Right atrium auricular region (tissue), 2 donors: ENCODE data around the gene ZCWPW1. TPM values are rescaled to one million over a fixed set of nuclear protein-coding genes. Genes with fewer than 3 reads are reported as not detected.
"Not testable (repeated sequence)": the region's sequence is repeated elsewhere in the genome, so short reads cannot be mapped to it uniquely, and the experiment has no call there.

Experiments
- DNase-seq: peaks from one replicate; pipeline ENCODE4 v3.0.0-alpha.2; 2019; ENCODE audit warnings: low spot score
- H3K27ac ChIP-seq, 2 donors: fragments of 200-600 bp; sonication (generic); 1 replicate in 1 of 2; 2 replicates in 1 of 2; pipeline ENCODE4 v1.5.1; 2016 to 2019
- H3K27me3 ChIP-seq, 2 donors: fragments of 200-600 bp; sonication (generic); one replicate each; pipeline versions ENCODE4 v1.5.1 to v1.6.0; 2017 to 2019
- H3K36me3 ChIP-seq: fragments of 200-600 bp; sonication (generic); one replicate; pipeline ENCODE4 v1.5.1; 2016
- H3K4me1 ChIP-seq, 2 donors: fragments of 200-600 bp; sonication (generic); one replicate each; pipeline versions ENCODE4 v1.5.1 to v1.6.0; 2017 to 2019
- H3K4me3 ChIP-seq, 2 donors: fragments of 200-600 bp; sonication (generic); 1 replicate in 1 of 2; 2 replicates in 1 of 2; pipeline ENCODE4 v1.5.1; 2017 to 2019; ENCODE audit warnings: mild to moderate bottlenecking in 1 of 2, moderate library complexity in 1 of 2
- H3K9me3 ChIP-seq, 2 donors: fragments of 200-600 bp; sonication (generic); one replicate each; pipeline ENCODE4 v1.5.1; 2019
- total RNA-seq, 2 donors: library from RNA; depleted of rRNA; stranded (reverse); fragments of >200 nt; gene quantifications; one replicate each; pipeline ENCODE4 v1.1.0, GENCODE V29; 2016
- TF ChIP-seq, protein P1 (sequence below), 2 donors: fragments of 200-600 bp; sonication (generic); IDR thresholded peaks; one replicate each; pipeline ENCODE4 v1.5.1; 2019; ENCODE audit warnings: antibody characterized with exemption in 2 of 2

ZCWPW1 gene
- total RNA-seq, 2 donors from 2014 or later, result 2.1 to 8.5 TPM

DNA sequence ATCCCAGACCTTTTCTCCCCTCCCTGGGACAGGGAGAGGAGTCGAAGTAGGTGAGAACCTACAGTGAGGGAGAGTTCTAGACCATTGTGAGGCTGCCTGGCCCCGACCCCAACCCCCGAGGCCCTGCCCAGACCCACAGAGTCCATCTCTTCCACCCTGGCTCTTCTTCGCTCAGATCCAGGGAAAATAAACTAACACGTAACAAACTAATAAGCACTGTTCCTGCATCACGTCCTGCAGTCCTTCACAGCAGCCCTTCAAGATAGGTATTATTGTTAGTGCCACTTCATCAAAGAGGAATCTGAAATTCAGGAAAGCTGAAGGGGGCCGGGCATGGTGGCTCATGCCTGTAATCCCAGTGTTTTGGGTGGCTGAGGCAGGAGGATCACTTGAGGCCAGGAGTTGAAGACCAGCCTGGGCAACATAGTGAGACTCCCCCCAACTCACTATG lies 35.7 kb upstream of the ZCWPW1 start, which contains the start of gene SPACDR:
SPACDR (minus strand) TSS at position 51 of the 451 bp plus-strand sequence. CDS start 235 bp downstream, outside the sequence.
- Histone ChIP-seq H3K27ac (no peak within 1 kb of the TSS), H3K4me1 (peaks cover 0 to 29% of the 10 kb centered on the region in 2 donors), H3K36me3 (peaks cover 7% of the 10 kb centered on the region), H3K9me3 (no peaks in the 10 kb centered on the region), H3K27me3 (no peaks in the 10 kb centered on the region), H3K4me3 (no peak within 1 kb of the TSS)
- TF ChIP-seq, protein P1, sequence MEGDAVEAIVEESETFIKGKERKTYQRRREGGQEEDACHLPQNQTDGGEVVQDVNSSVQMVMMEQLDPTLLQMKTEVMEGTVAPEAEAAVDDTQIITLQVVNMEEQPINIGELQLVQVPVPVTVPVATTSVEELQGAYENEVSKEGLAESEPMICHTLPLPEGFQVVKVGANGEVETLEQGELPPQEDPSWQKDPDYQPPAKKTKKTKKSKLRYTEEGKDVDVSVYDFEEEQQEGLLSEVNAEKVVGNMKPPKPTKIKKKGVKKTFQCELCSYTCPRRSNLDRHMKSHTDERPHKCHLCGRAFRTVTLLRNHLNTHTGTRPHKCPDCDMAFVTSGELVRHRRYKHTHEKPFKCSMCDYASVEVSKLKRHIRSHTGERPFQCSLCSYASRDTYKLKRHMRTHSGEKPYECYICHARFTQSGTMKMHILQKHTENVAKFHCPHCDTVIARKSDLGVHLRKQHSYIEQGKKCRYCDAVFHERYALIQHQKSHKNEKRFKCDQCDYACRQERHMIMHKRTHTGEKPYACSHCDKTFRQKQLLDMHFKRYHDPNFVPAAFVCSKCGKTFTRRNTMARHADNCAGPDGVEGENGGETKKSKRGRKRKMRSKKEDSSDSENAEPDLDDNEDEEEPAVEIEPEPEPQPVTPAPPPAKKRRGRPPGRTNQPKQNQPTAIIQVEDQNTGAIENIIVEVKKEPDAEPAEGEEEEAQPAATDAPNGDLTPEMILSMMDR (IDR thresholded peaks at IDR 0.05), result no peak
- no peak for DNase-seq

GRCh38 chr7:100457033-100457432 lies 28.5 kb upstream of the ZCWPW1 start:
- Histone ChIP-seq H3K36me3 (no peaks in the 10 kb centered on the region), H3K27me3 (no peaks in the 10 kb centered on the region), H3K27ac (no peak overlapping the region), H3K4me3 (no peak overlapping the region), H3K9me3 (no peaks in the 10 kb centered on the region), H3K4me1 (no peaks in the 10 kb centered on the region)
- TF ChIP-seq, protein P1 (IDR thresholded peaks at IDR 0.05), result no peak
- DNase-seq, result no peak

DNA sequence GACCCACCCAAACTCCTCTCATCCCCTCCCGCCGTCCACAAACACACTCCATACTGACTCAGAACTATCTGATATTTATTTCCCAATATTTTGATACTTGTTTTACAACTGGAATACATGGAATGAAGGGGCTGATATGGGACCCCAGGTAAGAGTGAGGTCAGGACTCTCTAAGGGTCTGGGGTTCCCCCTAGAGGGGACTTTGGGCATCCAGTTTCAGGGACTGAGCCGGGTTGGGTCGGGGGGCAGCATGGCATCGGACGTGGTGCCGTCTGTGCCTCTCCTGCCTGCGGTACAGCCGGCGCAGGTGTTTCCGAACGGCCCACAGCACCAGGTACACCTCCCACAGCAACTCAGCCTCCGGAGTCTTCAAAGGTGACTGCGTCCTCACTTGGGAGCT lies 28.1 kb upstream of the ZCWPW1 start:
- H3K27me3 ChIP-seq, result no peaks in the 10 kb centered on the region
- DNase-seq, result no peak
- H3K4me3 ChIP-seq, result no peak overlapping the region
- no peak overlapping the region for H3K27ac ChIP-seq
- H3K4me1 ChIP-seq, result no peaks in the 10 kb centered on the region
- no peaks in the 10 kb centered on the region for H3K36me3 ChIP-seq
- H3K9me3 ChIP-seq, result no peaks in the 10 kb centered on the region
- TF ChIP-seq, protein P1 (IDR thresholded peaks at IDR 0.05), result no peak

DNA sequence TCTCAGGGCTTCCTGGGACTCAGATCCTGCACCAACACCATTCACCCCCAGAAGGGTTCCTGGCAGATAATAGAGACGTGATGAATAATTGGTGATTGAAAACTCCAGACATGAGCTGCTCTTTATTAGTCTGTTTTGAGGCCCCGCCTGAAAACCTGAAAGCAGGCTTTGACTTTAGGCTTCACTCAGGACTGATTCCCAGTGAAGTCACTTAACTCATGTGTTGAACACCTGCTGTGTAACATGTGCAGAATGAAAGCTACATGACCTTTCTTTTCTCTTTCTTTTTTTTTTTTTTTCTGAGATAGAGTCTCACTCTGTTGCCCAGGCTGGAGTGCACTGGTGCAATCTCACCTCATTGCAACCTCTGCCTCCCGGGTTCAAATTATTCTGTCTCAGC lies 26.7 kb upstream of the ZCWPW1 start:
- Histone ChIP-seq H3K4me1 (peaks cover 0 to 6% of the 10 kb centered on the region in 2 donors), H3K27ac (no peak overlapping the region), H3K36me3 (no peaks in the 10 kb centered on the region), H3K27me3 (no peaks in the 10 kb centered on the region), H3K9me3 (no peaks in the 10 kb centered on the region), H3K4me3 (no peak overlapping the region)
- DNase-seq, result no peak
- TF ChIP-seq, protein P1 (IDR thresholded peaks at IDR 0.05), result no peak

GRCh38 chr7:100453854-100454253 lies 25.4 kb upstream of the ZCWPW1 start:
- not testable (repeated sequence) for H3K4me3 ChIP-seq, H3K36me3 ChIP-seq, H3K27ac ChIP-seq, H3K27me3 ChIP-seq, H3K9me3 ChIP-seq, DNase-seq
- H3K4me1 ChIP-seq, result peaks cover 0 to 12% of the 10 kb centered on the region in 2 donors

GRCh38 chr7:100452513-100452912 lies 24.0 kb upstream of the ZCWPW1 start:
- no peak for DNase-seq
- no peaks in the 10 kb centered on the region for H3K36me3 ChIP-seq
- H3K27me3 ChIP-seq, result no peaks in the 10 kb centered on the region
- H3K9me3 ChIP-seq, result no peaks in the 10 kb centered on the region
- H3K27ac ChIP-seq, result no peak overlapping the region
- TF ChIP-seq, protein P1 (IDR thresholded peaks at IDR 0.05), result no peak
- no peak overlapping the region for H3K4me3 ChIP-seq
- H3K4me1 ChIP-seq, result peaks cover 0 to 12% of the 10 kb centered on the region in 2 donors
